ENCODE results near the gene SCN7A.

DNA sequence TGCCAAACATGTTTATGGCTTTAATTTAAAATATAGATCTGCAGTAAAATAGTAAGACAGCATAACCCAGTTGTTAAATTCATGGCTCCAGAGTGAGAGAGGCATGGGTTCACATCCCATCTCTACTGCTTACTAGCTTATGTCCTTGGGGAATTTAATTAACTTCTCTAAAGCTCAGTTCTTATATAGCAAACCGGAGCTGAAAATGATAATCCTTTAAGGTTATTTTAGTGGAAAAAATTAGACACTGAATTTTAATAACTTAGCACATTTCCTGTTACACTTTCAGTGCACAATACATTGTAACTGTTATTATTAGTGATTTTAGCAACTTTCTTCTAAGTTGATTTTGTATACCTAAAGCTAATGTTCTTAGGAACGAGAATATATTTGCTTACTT, 133.1 kb downstream of the SCN7A start:
- TF ChIP-seq, protein P1, sequence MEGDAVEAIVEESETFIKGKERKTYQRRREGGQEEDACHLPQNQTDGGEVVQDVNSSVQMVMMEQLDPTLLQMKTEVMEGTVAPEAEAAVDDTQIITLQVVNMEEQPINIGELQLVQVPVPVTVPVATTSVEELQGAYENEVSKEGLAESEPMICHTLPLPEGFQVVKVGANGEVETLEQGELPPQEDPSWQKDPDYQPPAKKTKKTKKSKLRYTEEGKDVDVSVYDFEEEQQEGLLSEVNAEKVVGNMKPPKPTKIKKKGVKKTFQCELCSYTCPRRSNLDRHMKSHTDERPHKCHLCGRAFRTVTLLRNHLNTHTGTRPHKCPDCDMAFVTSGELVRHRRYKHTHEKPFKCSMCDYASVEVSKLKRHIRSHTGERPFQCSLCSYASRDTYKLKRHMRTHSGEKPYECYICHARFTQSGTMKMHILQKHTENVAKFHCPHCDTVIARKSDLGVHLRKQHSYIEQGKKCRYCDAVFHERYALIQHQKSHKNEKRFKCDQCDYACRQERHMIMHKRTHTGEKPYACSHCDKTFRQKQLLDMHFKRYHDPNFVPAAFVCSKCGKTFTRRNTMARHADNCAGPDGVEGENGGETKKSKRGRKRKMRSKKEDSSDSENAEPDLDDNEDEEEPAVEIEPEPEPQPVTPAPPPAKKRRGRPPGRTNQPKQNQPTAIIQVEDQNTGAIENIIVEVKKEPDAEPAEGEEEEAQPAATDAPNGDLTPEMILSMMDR (IDR thresholded peaks at IDR 0.05; ENCODE audit: insufficient read depth, low read depth, low read length) = no peak
- TF ChIP-seq EZH2 (IDR thresholded peaks at IDR 0.05; ENCODE audit: insufficient read depth, low read length) = no peak
